ENCODE results near the gene GPR107. TPM values are rescaled to one million over a fixed set of nuclear protein-coding genes. Genes with fewer than 3 reads are reported as not detected.
A peak's percentile ranks its signal among the peaks of the same experiment; 100 is the strongest.

The GPR107 gene
- total RNA-seq, 1 experiment from 2014 or later, result 33.2 TPM

- TF ChIP-seq E2F5 (CRISPR knock-in tag; IDR thresholded peaks at IDR 0.05), result no peak
- no peak for TF ChIP-seq HMGA2 (CRISPR knock-in tag; IDR thresholded peaks at IDR 0.05)
Measured at GRCh38 chr9:130054820-130055219, 1.1 kb downstream of the GPR107 start (continued).

GRCh38 chr9:130058154-130058553, 4.4 kb downstream of the GPR107 start:
- Mint-ChIP-seq H3K27me3 (ENCODE audit: low read depth) (no peaks in the 10 kb centered on the region), H3K4me3 (no peak overlapping the region), H3K4me1 (peaks cover 10% of the 10 kb centered on the region; the same call in 1 of the 2 replicates), H3K36me3 (no peaks in the 10 kb centered on the region), H3K9me3 (no peaks in the 10 kb centered on the region), H3K27ac (no peak overlapping the region)
- DNase-seq (ENCODE audit: low spot score), result no peak
- POLR2A ChIA-PET, result no interaction called here
- ATAC-seq, result no peak
- TF ChIP-seq CTCF (IDR thresholded peaks at IDR 0.05) (0 out of 2 replicates have a peak, but pooled peaks have one; percentile 4), JAZF1 (CRISPR knock-in tag; IDR thresholded peaks at IDR 0.05) (no peak)
- CTCF ChIA-PET, result interaction anchor here (0.7 to 1.5 kb wide), 6 partner anchors 9 to 40 kb away, joined by 3 to 14 read pairs (median 4); partner anchors contain the start of gene FNBP1

DNA sequence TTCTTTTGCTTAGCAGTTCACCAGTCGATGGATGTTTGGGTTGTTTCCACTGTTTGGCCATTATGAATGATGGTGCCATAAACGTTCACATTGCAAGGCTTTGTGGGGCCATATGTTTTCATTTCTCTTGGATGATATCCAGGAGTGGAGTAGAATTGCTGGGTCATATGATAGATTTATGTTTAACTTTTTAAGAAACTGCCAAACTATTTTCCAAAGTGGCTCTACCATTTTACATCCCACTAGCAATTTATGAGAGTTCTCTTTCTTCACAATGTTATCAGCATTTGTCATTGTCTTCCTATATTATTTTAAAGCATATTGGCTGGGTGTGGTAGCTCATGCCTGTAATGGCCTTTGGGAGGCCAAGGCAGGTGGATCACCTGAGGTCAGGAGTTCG, 5.2 kb downstream of the GPR107 start:
- H3K4me1 Mint-ChIP-seq, result peaks cover 8% of the 10 kb centered on the region; the same call in 1 of the 2 replicates
- H3K4me3 Mint-ChIP-seq, result no peak overlapping the region
- POLR2A ChIA-PET, result no interaction called here
- TF ChIP-seq GTF2I (CRISPR knock-in tag; conservative IDR thresholded peaks at IDR 0.05), result no peak
- no peak for TF ChIP-seq CTCF (IDR thresholded peaks at IDR 0.05)
- no peak for TF ChIP-seq TEAD4 (CRISPR knock-in tag; IDR thresholded peaks at IDR 0.05)
- TF ChIP-seq CREB1 (CRISPR knock-in tag; IDR thresholded peaks at IDR 0.05), result no peak
- TF ChIP-seq SMAD4 (CRISPR knock-in tag; IDR thresholded peaks at IDR 0.05), result no peak
- TF ChIP-seq JUN (CRISPR knock-in tag; IDR thresholded peaks at IDR 0.05), result no peak
- TF ChIP-seq ZBTB43 (CRISPR knock-in tag; IDR thresholded peaks at IDR 0.05), result no peak
- no peaks in the 10 kb centered on the region for H3K36me3 Mint-ChIP-seq
- H3K27ac Mint-ChIP-seq, result no peak overlapping the region
- CTCF ChIA-PET, result interaction anchor here (0.9 to 1.5 kb wide), 5 partner anchors 8 to 40 kb away, joined by 3 to 14 read pairs (median 4); partner anchors contain the start of gene FNBP1
- ATAC-seq, result no peak
- DNase-seq (ENCODE audit: low spot score), result no peak
- H3K27me3 Mint-ChIP-seq (ENCODE audit: low read depth), result no peaks in the 10 kb centered on the region
- no peaks in the 10 kb centered on the region for H3K9me3 Mint-ChIP-seq

DNA sequence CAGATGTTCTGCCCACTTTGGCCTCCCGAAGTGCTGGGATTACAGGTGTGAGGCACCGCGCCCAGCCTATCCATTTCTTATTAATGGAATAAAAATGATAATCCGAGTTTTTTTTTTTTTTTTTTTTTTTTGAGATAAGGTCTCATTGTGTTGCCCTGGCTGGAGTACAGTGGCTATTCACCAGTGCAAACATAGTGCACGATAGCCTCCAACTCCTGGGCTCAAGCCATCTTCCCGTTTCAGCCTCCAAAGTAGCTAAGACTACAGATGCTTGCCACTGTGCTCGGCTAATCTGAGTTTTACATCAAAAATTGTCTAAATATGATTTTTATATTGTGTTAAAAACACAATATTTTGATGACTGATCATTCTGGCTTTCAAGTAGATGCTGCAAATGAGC, 6.6 kb downstream of the GPR107 start:
- H3K4me1 Mint-ChIP-seq, result no peaks in the 10 kb centered on the region
- ATAC-seq (no peak), DNase-seq (ENCODE audit: low spot score) (no peak)
- TF ChIP-seq PRRX2 (CRISPR knock-in tag; IDR thresholded peaks at IDR 0.05) (no peak), ZNF425 (CRISPR knock-in tag; conservative IDR thresholded peaks at IDR 0.05) (no peak)
- CTCF ChIA-PET, result no interaction called here
- POLR2A ChIA-PET, result interaction anchor here (0.6 kb wide), 1 partner anchor 536 kb away, joined by 4 read pairs; no protein-coding TSS in a partner anchor
- H3K36me3 Mint-ChIP-seq, result no peaks in the 10 kb centered on the region
- no peaks in the 10 kb centered on the region for H3K9me3 Mint-ChIP-seq
- H3K27me3 Mint-ChIP-seq (ENCODE audit: low read depth), result no peaks in the 10 kb centered on the region
- H3K4me3 Mint-ChIP-seq, result no peak overlapping the region
- H3K27ac Mint-ChIP-seq, result no peak overlapping the region

Measured in WTC11 (cell line).